Gastrocnemius medialis (tissue), 4 donors: Measurements from ENCODE around the gene SLC8A3.

ENCODE experiments used
- POLR2A ChIP-seq, 2 donors: fragments of 450-650 bp; IDR thresholded peaks; one replicate each; pipeline ENCODE4 v1.6.1; 2017; ENCODE audit warnings: antibody characterized with exemption in 2 of 2, mild to moderate bottlenecking in 2 of 2, moderate library complexity in 2 of 2
- TF ChIP-seq, protein P1 (sequence below), 5 experiments: fragments of 450-650 bp in 3 of 5; fragments of 200-600 bp in 2 of 5; sonication (generic) in 2 of 5; IDR thresholded peaks in 4 of 5; conservative IDR thresholded peaks in 1 of 5; 1 replicate in 4 of 5; 2 replicates in 1 of 5; pipeline ENCODE4 v1.5.1; 2016 to 2019; ENCODE audit warnings: antibody characterized with exemption in 5 of 5, mild to moderate bottlenecking in 3 of 5, moderate library complexity in 3 of 5

DNA sequence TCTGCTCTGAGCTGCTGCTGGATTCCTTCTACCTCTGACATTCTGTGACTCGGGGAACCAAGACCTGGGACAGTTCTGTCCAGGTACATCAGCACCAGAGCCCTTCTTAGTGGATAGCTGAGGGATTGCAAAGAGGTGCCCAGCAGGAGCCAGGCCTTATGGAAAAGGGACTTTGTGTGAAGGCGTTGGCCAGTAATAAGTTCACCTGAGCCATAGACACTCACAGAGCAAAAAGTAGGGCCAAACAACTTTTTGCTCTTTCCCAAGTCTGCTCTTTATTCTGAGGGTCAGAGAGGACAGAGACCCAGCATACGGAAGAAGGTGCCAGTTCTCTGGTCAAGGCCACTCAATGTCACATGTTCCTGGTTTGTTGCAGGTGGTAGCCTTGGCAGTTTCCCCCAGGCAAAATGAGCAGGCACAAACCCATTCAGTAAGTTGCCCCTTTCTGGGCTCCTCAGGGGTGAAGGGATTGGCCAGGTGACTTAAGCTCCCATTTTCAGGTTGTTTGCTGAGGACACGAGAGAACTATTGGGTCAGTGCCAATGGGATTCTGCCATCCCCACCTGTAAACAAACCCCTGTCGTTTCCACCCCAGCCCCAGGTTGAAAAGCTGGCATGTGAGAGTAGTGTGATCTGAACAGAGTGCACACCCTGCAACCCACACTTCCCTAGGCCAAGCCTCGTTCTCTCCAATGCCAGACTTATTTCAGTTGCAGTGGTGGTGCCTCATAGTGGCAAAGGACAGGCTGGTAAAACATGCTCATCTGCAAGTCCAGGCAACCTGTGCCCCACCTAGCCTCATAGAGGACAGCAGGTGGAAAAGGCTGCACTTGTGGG is 159.2 kb downstream of the SLC8A3 start:
- TF ChIP-seq, protein P1, sequence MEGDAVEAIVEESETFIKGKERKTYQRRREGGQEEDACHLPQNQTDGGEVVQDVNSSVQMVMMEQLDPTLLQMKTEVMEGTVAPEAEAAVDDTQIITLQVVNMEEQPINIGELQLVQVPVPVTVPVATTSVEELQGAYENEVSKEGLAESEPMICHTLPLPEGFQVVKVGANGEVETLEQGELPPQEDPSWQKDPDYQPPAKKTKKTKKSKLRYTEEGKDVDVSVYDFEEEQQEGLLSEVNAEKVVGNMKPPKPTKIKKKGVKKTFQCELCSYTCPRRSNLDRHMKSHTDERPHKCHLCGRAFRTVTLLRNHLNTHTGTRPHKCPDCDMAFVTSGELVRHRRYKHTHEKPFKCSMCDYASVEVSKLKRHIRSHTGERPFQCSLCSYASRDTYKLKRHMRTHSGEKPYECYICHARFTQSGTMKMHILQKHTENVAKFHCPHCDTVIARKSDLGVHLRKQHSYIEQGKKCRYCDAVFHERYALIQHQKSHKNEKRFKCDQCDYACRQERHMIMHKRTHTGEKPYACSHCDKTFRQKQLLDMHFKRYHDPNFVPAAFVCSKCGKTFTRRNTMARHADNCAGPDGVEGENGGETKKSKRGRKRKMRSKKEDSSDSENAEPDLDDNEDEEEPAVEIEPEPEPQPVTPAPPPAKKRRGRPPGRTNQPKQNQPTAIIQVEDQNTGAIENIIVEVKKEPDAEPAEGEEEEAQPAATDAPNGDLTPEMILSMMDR (IDR thresholded peaks at IDR 0.05 in 4 of 5, conservative IDR thresholded peaks at IDR 0.05 in 1 of 5), result no peak
- TF ChIP-seq POLR2A (IDR thresholded peaks at IDR 0.05), result no peak
